Kidney epithelial cell (primary cell): Measurements from ENCODE around the gene CD96. TPM values are rescaled to one million over a fixed set of nuclear protein-coding genes. Genes with fewer than 3 reads are reported as not detected.

Source experiments
- DNase-seq: peaks from one replicate; pipeline ENCODE4 v3.0.0-alpha.2; 2010; ENCODE audit warnings: low read depth
- H3K27me3 ChIP-seq: 2 replicates; pipeline ENCODE4 v1.6.0; 2011; ENCODE audit warnings: low read length; ENCODE audit not compliant: control insufficient read depth, insufficient read depth
- H3K36me3 ChIP-seq: 2 replicates; pipeline ENCODE4 v1.5.1; 2011; ENCODE audit warnings: low read length; ENCODE audit not compliant: control insufficient read depth, insufficient read depth
- H3K4me3 ChIP-seq: 2 replicates; pipeline ENCODE4 v1.5.1; 2011; ENCODE audit warnings: low read depth, mild to moderate bottlenecking, control low read depth, low read length
- total RNA-seq: library from RNA; depleted of rRNA; stranded (reverse); fragments of >200 nt; gene quantifications from 2 replicates; pipeline ENCODE4 v1.2.3, GENCODE V29; 2015
- TF ChIP-seq, protein P1 (sequence below): IDR thresholded peaks from 2 replicates; pipeline ENCODE4 v1.5.1; 2011; ENCODE audit warnings: mild to moderate bottlenecking, moderate library complexity, low read length, control low read depth, inconsistent platforms; ENCODE audit not compliant: insufficient read depth, poor library complexity, severe bottlenecking

Gene CD96
- total RNA-seq, 1 donor from 2014 or later = not detected

DNA sequence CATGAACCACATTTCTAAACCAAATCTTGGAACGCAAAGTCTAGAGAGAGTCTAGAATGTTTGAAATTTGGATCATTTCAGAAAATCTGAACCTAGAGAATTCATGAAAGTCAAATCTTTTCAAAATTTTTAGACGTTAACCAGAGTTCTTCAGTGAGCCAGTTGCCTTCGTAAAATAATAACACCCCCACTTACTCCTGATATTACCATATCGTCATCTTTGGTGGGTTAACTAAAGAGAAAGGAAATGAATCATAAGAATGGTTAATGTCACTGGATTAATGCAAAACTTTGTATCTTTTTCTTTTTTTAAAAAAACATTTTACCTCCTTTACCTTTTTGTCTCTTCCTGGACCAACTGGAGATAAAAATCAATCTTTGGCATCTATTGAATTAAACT lies 54.3 kb downstream of the CD96 start:
- Histone ChIP-seq H3K27me3 (no peaks in the 10 kb centered on the region), H3K36me3 (no peaks in the 10 kb centered on the region), H3K4me3 (no peak overlapping the region)
- TF ChIP-seq, protein P1, sequence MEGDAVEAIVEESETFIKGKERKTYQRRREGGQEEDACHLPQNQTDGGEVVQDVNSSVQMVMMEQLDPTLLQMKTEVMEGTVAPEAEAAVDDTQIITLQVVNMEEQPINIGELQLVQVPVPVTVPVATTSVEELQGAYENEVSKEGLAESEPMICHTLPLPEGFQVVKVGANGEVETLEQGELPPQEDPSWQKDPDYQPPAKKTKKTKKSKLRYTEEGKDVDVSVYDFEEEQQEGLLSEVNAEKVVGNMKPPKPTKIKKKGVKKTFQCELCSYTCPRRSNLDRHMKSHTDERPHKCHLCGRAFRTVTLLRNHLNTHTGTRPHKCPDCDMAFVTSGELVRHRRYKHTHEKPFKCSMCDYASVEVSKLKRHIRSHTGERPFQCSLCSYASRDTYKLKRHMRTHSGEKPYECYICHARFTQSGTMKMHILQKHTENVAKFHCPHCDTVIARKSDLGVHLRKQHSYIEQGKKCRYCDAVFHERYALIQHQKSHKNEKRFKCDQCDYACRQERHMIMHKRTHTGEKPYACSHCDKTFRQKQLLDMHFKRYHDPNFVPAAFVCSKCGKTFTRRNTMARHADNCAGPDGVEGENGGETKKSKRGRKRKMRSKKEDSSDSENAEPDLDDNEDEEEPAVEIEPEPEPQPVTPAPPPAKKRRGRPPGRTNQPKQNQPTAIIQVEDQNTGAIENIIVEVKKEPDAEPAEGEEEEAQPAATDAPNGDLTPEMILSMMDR = no peak
- no peak for DNase-seq

DNA sequence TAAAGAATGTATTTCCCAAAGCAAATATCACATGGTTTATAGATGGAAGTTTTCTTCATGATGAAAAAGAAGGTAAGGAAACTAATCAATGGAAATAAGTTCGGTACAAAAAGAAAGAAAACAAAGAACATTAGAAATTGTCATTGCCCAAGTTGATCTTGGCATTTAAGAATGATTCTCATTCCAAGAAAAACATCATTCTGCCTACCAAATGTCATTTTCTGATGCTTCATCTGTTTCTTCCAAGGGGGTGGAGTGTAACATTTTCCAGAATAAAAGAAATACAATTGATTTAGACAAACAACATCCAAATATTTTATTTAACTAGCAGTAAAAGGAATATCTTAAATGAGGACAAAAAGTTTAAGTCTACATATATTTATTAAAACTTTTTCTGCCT lies 56.1 kb downstream of the CD96 start:
- TF ChIP-seq, protein P1 = no peak
- DNase-seq = no peak
- no peaks in the 10 kb centered on the region for H3K36me3 ChIP-seq
- H3K4me3 ChIP-seq = no peak overlapping the region
- no peaks in the 10 kb centered on the region for H3K27me3 ChIP-seq

DNA sequence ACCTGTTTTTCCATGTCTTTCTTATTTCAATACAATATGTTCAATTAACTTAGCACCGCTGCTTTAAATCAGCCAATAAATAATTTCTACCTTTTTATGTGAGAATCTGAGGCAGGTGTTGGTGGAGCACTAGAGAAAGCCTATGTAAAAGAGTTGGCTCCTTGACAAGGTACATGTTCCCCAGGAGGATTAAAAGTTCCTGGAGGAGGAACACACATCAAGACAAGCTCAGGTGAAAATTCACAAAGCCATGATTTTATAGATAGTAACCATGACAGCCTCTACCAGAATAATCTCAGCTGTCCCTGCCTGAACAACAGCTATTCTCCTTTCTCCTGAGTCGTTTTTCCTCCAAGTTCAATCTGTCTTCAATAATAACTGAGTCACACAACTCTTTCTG lies 56.6 kb downstream of the CD96 start:
- H3K4me3 ChIP-seq = no peak overlapping the region
- H3K27me3 ChIP-seq = no peaks in the 10 kb centered on the region
- DNase-seq = no peak
- TF ChIP-seq, protein P1 = no peak
- H3K36me3 ChIP-seq = no peaks in the 10 kb centered on the region

DNA sequence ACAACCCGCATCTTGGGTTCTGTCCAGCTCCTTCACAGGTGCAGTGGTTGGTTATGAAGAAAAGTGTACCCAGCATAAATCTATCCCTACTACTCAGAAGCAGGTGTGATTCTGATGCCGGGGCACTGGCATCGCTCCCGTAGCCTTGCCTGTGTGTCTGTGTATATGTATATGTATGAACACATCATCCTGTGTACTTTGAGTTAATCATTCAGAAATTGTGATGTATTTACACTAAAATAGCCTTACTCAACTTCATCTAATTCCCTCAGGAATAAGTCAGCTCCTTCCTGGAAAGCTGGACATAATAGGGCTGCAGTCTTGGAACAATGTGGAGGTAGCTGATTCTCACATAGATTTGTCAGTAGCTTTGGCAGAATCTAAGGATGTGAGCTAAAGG lies 59.8 kb downstream of the CD96 start:
- H3K27me3 ChIP-seq = no peaks in the 10 kb centered on the region
- no peak for DNase-seq
- TF ChIP-seq, protein P1 = no peak
- H3K4me3 ChIP-seq = no peak overlapping the region
- H3K36me3 ChIP-seq = no peaks in the 10 kb centered on the region

DNA sequence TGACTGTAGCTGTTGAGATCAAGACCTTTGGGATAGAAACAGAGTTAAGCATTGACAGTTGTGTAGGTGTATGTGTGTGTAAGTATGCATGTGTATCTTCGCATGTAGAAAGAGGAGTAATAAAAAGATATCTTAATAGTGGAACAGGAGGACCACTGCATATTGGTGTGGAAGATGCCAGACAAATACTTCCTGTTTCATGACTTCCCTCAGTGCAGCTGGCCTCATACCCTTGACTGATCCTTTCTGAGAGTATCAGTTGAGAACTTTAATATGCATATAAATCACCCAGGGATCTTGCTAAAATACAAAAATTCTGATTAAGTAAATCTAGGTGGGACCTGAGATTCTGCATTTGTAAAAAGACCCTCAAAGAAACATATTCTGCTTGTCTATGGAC lies 61.7 kb downstream of the CD96 start:
- H3K27me3 ChIP-seq = no peaks in the 10 kb centered on the region
- H3K4me3 ChIP-seq = no peak overlapping the region
- no peaks in the 10 kb centered on the region for H3K36me3 ChIP-seq
- TF ChIP-seq, protein P1 = no peak
- DNase-seq = no peak

DNA sequence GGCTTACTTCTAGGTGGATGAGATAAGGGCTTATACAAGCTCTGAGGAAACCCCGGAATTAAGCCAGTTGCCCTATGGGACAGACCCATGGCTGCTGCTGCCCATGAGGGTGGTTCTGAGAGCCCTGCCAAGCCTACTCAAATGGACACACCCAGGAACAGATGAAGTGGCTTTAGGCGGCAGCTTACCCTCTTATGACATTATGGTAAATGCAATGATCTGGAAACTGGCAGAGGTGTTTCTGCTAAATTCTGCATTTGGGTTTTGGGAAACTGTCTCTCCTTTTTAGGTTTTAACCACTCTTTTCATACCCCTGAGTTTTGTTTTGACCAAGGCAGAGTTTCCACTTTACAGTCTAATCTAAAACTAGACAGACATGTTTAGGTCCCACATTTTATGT lies 62.1 kb downstream of the CD96 start:
- Histone ChIP-seq H3K36me3 (no peaks in the 10 kb centered on the region), H3K27me3 (no peaks in the 10 kb centered on the region), H3K4me3 (no peak overlapping the region)
- TF ChIP-seq, protein P1 = no peak
- no peak for DNase-seq
